ENCODE results near the gene BTBD9.

BTBD9 gene

DNA sequence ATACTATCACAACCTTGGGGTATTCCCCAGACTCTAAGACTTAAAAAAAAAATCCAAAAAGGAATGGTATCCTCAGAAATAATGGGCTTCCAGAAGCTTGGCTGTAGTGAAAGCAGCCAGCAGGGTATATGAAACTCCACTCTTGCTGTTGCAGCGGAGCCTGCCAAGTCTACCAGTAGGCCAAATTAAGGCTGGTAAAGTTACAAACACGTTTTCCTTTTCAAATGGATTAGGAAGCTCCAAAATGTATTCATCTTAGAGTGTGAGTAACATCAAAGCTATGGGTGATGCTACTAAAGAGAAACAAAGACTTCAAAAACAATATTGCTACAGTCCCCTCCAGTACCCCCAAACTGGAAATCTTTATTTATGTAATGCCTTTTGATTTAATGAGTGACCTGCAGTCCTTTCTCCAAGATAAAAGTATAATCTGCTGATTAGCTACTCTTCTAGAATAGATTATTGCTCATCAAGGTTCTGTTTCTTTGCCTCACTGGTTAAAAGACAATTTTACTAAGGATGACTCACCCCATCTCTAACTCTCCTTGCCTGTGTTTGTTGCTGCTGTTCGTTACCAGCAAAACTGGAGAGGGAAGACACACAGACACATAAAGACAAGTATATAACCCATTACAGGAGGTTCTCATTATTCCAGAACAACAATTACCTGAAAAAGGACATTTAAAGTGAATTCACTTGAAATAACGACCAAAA lies 84.9 kb downstream of the BTBD9 start:
- peak; percentile 11 for DNase-seq (ENCODE audit: low read depth)

- no peak for DNase-seq (ENCODE audit: low read depth)
These were observed 85.7 kb downstream of the BTBD9 start for GRCh38 chr6:38554014-38554413.

GRCh38 chr6:38552121-38552520 lies 87.6 kb downstream of the BTBD9 start:
- no peak for DNase-seq (ENCODE audit: low read depth)

GRCh38 chr6:38549795-38550194 lies 89.9 kb downstream of the BTBD9 start:
- DNase-seq (ENCODE audit: low read depth): no peak

- DNase-seq (ENCODE audit: low read depth): no peak
These were observed 90.5 kb downstream of the BTBD9 start for GRCh38 chr6:38549180-38549579.

GRCh38 chr6:38543022-38543421 lies 96.7 kb downstream of the BTBD9 start:
- no peak for DNase-seq (ENCODE audit: low read depth)

- DNase-seq (ENCODE audit: low read depth): no peak
These were observed 97.7 kb downstream of the BTBD9 start for GRCh38 chr6:38542031-38542430.

GRCh38 chr6:38533064-38533463 lies 106.7 kb downstream of the BTBD9 start:
- DNase-seq (ENCODE audit: low read depth): no peak

DNA sequence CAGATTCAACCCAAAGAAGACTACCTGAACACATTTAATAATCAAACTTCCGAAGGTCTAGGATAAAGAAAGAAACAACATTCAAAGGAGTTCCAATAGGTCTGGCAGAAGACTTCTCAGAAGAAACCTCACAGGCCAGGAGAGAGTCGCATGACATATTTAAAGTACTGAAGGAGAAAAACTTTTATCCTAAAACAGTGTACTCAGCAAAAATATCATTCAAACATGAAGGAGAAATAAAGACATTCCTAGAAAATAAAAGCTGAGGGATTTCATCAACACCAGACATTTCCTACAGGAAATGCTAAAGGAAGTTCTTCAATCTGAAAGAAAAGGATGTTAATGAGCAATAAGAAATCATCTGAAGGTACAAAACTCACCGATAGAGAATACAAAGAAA lies 108.6 kb downstream of the BTBD9 start:
- DNase-seq (ENCODE audit: low read depth): no peak

DNA sequence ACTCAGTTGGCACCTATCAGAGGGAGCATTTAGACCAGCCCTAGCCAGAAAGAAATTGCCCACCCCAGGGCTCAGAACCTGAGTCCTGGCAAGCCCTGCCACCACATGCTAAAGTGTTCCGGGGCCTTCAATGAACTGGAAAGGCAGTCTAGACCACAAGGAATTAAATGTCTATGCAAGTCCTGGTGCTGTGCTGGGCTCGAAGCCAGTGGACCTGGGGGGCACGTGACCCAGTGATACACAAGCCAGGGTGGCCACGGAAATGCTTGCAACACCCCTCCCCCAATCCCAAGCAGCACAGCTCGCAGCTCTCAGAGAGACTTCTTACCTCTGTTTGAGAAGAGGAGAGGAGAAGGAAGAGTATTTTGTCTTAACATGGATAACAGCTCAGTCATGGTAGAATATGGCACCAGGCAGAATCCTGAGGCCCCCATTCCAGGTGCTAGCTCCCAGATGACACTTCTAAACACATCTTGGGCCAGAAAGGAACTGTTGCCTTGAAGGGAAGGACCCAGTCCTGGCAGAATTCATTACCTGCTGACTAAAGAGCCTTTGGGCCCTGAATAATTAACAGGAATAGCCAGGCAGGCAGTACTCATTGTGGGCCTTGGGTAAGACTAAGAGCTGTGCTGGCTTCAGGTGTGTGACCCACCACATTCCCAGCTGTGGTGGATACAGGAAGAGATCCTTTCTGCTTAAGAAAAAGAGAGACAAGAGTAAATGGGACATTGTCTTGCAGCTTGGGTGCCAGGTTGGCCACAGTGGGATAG lies 111.3 kb downstream of the BTBD9 start:
- DNase-seq (ENCODE audit: low read depth): no peak

DNA sequence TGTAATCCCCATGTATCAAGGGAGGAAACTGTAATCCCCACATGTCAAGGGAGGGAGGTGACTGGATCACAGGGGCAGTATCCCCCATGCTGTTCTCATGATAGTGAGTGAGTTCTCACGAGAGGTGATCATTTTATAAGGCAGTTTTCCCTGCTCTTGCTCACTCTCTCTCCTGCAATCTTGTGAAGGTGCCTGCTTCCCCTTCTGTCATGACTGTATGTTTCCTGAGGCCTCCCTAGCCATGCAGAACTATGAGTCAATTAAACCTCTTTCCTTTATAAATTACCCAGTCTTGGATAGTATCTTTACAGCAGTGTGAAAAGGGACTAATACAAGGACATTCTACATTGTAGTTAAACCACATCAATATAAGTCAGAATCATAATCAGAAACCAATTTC lies 112.4 kb downstream of the BTBD9 start:
- no peak for DNase-seq (ENCODE audit: low read depth)

DNA sequence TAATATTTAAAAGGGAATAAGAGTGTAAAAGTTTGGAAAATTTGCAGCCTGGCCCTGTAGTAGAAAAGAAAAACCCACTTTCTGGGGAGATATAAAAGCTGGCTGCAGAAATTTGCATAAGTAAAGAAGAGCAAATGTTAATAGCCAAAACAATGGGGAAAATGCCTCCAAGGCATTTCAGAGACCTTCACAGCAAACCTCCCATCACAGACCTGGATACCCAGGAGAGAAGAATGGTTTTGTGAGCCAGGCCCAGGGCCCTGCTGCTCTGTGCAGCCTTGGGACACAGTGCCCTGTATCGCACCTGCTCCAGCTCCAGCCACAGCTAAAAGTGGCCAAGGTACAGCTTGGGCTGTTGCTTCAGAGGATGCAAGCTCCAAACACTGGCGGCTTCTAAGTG lies 113.8 kb downstream of the BTBD9 start:
- DNase-seq (ENCODE audit: low read depth): no peak

DNA sequence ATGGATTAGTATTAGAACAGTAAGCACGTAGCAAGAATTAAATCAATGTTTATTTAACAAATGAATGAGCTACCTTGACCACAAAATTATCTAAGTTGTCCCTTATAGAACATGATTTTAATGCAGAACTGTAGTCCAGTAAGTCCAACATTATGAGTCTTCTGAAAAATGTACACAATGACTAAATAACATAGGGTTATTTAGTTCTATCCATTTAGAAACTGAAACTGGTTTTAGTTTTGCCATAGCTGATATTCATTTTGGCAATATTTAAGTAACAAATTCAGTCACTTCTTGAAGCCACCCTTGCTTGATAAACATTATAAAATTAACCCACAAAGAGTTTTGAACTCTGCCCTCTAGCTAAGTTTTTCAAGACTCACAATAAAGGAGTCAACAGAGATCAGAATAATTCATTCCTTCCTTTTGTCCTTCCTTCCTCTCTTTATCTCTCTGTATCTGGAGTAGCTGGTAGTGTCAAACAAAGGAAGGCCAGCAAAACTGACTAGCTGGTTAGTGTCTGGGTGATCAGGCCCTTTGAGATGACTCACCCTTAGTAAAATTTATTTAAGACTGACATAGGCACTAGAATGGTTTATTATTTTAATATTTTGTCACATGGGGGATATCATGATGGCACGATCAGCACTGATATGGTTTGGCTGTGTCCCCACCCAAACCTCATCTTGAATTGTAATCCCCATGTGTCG lies 115.1 kb downstream of the BTBD9 start:
- no peak for DNase-seq (ENCODE audit: low read depth)

DNA sequence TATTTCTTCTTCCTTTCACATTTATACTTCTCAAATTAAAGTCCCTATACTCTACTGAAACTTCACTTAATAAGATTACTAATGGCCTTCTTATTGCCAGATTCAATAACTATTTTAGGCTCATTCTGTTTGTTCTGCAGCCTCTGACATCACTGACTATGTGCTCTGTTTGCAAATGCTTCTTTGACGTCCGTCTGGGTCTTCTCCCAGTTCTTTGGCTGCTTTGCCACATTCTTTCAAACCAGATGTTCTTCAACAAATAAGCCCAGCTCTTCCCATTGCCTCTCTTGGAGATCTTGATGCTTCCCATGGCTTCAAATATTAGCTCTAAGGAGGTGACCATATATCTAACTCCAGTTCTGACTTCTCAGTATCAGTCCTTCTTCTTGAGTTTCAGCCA lies 117.4 kb downstream of the BTBD9 start:
- no peak for DNase-seq (ENCODE audit: low read depth)

GRCh38 chr6:38518511-38519304 lies 121.0 kb downstream of the BTBD9 start:
- DNase-seq (ENCODE audit: low read depth): no peak

GRCh38 chr6:38517005-38517404 lies 122.7 kb downstream of the BTBD9 start:
- DNase-seq (ENCODE audit: low read depth): no peak

- no peak for DNase-seq (ENCODE audit: low read depth)
These were observed 125.3 kb downstream of the BTBD9 start for GRCh38 chr6:38514399-38514798.

- no peak for DNase-seq (ENCODE audit: low read depth)
These were observed 127.5 kb downstream of the BTBD9 start for GRCh38 chr6:38512211-38512610.

DNA sequence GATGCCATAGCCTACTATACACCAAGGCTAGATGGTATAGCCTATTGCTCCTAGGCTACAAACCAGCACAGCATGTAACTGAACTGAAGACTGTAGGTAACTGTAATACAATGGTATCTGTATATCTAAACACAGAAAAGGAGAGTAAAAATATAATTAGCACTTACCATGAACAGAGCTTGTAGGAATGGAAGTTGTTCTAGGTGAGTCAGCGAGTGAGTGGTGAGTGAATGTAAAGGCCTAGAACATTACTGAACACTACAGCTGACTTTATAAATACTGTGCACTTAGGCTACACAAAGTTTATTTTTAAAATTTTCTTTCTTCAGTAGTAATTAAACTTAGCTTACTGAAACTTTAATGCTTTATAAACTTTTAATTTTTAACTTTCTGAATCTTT lies 129.5 kb downstream of the BTBD9 start:
- DNase-seq (ENCODE audit: low read depth): no peak

DNA sequence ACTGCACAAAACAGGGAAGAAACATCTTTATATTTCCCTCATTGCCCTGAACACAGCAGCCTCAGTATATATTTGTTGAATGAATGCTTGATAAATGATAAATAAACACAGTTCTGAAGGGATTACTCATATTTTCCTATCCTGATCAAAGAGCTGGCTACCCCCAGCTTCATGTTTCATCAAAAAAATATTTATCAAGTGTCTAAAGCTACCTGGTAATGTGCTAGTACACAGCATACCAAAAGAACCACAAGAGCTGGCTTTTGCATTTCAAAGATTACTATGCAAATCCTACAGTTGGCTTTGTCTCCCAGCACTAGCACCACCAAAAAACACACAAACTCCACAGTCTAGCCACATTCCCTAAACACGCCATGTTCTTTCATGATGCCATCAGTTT lies 130.0 kb downstream of the BTBD9 start:
- no peak for DNase-seq (ENCODE audit: low read depth)

- DNase-seq (ENCODE audit: low read depth): no peak
These were observed 130.8 kb downstream of the BTBD9 start for GRCh38 chr6:38508894-38509293.

DNA sequence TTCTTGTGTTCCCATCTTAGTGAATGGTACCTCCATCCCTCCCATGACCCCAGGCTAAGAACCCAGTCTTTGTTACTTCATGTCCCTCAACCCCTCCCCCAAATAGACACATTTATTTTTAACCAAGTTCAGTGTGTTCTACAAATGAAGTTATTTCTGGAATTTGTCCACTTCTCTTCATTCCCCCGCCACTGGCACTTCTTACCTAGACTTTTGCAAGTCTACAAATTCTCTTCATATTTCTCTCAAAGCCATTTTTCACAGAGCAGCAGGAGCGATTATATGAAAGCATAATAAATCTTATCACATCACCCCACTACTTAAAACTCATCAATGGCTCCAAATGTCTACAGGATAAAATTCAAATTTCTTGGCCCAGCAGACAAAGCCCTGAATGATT lies 131.4 kb downstream of the BTBD9 start:
- DNase-seq (ENCODE audit: low read depth): no peak
